Bone marrow (tissue), 2 donors: ENCODE results near the gene TMEM127.
"Not testable (repeated sequence)": the region's sequence is repeated elsewhere in the genome, so short reads cannot be mapped to it uniquely, and the experiment has no call there.

Experiments used
- DNase-seq, 2 donors: peaks; one replicate each; lab custom pipeline; 2025; lab: John Stamatoyannopoulos, UW

Gene TMEM127

DNA sequence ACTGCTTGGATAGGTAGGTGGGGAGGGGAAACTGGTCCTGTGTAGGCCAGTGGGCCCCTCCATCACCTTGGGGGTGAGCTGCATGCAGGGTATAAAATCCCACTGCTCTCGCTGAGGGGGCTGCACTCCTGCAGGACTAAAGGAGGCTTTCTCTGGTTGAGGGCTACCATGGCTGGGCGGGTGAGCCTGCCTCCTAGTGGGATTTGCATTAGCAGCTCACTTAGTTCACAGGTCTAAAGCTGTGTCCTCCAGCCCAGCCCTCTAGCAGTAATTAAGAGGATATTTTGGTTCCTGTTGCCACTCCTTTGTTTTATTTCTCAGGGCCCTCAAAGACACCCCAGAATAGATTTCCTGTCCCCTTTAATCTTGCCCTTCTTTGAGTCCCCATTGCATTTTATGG, 24.6 kb downstream of the TMEM127 start:
- DNase-seq = no peak

GRCh38 chr2:96240341-96241038, 25.3 kb downstream of the TMEM127 start:
- no peak for DNase-seq

GRCh38 chr2:96239745-96240264, 26.0 kb downstream of the TMEM127 start:
- no peak for DNase-seq

DNA sequence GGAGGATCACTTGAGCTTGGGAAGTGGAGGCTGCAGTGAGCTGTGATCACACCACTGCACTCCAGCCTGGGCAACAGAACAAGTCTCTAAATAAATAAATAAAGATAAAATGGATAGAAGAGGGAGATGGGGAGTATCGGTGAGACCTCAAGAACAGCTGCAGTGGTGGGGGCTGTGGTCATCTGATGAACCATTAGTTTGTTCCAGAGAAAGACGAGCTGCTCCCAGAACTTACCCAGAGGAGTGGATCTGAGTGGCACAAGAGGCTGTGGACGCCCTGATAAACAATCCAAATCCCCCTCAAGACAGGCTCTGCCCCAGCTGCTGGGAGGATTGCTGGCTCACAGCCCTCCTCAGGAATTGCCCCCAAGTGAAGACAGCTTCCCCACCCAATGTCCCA, 26.7 kb downstream of the TMEM127 start:
- DNase-seq = no peak

- DNase-seq = no peak
These were observed 27.5 kb downstream of the TMEM127 start for GRCh38 chr2:96238266-96238665.

DNA sequence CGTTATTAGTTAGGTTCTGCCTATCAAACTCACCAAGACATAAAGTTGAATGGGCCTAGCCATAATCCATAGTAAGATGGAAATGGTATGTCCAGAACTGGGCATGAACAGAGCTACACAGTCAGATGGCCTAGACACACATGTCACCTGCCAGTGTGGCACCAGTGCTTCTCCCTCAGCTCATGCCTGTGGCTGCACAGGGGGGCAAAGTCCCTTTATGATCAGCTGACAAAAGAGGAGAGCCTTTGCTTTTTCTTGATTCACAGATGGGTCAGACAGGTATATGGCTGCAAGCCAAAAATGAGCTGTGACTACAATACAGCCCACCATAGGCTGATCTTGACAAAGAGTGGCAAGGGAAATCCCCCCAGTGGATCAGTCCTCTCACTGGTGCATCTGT, 28.9 kb downstream of the TMEM127 start:
- DNase-seq = no peak

DNA sequence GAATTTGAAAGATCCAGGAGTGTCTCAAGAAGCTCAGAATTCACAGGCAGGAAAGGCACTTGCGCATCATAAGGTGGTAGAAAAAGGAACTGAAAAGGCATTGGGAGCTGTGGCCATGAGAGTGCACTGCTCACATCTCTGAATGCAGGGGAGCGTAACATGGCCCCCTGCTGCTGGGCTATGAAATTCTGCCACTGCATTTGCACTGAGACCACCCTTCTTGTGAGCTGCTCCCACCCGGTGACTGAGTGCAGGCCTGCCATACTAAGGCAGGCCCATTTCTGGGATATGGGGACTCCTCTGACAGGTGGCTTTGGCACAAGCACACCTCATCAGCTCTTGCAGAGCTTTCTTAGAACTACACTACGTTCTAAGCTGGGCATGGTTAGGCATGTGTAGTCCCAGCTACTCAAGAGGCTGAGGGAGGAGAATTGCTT, 31.9 kb downstream of the TMEM127 start:
- peak in 1 of 2 donors; percentile 7 for DNase-seq

GRCh38 chr2:96233436-96233835, 32.4 kb downstream of the TMEM127 start:
- DNase-seq = no peak

DNA sequence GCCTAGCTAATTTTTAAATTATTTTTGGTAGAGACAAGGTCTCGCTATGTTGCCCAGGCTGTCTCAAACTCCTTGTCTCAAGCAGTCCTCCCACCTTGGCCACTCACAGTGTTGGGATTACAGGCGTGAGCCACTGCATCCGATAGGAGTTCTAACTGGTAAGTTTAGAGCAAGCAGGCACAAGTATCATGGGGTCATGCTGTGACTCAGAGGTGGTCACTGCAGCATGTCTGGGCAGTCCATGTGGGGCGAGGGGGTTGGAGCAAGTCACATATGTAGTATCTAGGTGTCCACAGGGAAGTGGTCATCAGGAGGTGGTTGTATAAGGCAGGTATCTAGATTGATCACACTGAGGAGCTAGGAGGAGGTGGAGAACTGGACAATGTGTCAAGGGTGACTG, 34.5 kb downstream of the TMEM127 start:
- DNase-seq = no peak

GRCh38 chr2:96225016-96225533, 40.7 kb downstream of the TMEM127 start:
- DNase-seq = peak; percentile 9 to 56

DNA sequence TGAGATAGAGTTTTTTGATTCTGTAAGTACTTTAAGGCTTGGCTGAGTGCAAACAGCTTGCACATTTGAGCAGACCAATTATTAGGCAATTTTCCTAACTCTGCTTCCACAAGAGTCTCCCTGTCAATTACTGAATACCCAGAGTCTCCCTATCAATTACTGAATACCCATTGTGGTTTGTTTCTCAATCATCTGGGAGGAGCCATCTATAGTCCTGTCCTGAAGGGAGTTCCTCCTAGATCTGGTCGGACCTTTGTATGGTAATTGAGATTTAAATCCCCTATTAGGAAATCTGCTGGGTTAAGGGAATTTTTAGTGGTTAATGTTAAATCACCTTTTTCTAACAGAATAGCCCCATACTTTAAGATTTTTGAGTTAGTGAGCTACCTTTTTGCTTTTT, 44.7 kb downstream of the TMEM127 start:
- not testable (repeated sequence) for DNase-seq

GRCh38 chr2:96219959-96220358, 45.8 kb downstream of the TMEM127 start:
- DNase-seq = not testable (repeated sequence)

DNA sequence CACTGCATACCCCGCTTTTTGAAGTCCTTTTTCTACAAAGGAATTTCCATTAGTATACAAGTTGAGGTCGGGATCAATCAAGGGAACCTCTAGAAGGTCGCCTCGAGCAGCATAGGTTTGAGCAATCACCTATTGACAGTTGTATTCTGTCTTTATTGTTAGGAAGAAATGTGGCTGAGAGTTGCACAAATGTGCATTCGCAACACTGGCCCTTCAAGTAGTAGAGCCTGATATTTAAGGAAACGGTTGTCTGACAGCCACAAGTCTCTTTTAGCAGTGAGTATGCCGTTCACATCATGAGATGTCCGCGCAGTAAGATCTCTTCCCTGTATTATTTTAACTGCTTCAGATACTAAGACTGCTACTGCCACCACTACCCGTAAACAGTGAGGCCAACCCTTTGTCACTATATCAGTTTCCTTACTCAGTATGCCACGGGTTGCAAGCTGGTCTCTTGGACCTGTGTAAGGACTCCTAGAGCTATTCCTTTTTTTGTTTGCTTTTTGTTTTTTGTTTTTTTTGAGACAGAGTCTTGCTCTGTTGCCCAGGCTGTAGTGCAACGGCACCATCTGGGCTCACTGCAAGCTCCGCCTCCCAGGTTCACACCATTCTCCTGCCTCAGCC, 47.2 kb downstream of the TMEM127 start:
- DNase-seq = no peak

DNA sequence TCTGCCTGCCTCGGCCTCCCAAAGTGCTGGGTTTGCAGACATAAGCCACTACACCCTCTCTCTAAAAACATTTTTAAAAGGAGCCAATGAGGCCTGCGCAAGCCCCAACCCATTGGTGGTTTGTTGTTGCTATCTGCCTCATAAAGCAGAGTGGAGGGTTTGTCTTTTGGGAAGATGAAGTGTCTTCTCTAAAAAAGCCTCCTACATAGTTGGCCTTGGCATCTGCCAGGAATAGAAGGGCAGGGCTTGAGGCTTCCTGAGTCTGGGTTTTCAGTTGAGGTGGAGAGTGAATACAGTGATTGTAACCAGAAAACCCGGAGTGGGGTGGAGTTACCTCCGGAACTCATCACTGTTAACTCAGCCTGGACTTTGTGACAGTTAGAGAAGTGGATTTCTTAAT, 51.2 kb downstream of the TMEM127 start:
- no peak for DNase-seq

- DNase-seq = no peak
These were observed 52.4 kb downstream of the TMEM127 start for GRCh38 chr2:96213379-96213778.

DNA sequence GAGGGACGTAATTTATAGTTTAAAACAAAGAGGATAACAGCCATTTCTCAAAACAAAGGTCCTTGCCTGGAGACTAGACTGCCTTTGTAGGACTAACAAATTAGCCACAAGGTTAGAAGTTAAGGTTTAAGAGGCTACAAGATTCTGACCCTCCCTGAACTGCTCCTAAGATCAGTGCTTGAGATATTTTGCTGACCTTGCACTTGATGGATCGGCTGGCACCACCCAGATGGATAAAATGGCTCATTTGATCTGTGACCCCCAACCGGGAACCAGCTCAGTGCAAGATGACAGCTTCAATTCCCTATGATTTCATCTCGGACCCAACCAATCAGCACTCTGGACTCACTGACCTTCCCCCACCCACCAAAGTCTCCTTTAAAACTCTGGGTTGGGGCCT, 53.5 kb downstream of the TMEM127 start:
- no peak for DNase-seq

DNA sequence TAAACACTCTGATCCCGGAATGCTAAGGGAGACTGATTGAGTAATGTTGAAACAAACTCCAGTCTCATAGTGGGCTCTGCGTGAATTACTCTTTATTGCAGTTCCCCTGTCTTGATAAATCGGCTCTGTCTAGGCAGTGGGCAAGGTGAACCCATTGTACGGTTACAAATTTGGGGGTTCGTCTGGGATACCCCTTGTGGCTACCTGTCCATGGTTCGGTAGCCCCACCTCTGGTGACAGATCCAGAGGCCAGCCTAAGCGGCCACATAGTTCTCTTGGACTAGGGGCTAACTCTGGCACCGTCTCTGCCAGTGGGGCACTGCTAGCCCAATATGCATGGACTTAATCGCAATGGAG, 56.1 kb downstream of the TMEM127 start:
- DNase-seq = no peak

DNA sequence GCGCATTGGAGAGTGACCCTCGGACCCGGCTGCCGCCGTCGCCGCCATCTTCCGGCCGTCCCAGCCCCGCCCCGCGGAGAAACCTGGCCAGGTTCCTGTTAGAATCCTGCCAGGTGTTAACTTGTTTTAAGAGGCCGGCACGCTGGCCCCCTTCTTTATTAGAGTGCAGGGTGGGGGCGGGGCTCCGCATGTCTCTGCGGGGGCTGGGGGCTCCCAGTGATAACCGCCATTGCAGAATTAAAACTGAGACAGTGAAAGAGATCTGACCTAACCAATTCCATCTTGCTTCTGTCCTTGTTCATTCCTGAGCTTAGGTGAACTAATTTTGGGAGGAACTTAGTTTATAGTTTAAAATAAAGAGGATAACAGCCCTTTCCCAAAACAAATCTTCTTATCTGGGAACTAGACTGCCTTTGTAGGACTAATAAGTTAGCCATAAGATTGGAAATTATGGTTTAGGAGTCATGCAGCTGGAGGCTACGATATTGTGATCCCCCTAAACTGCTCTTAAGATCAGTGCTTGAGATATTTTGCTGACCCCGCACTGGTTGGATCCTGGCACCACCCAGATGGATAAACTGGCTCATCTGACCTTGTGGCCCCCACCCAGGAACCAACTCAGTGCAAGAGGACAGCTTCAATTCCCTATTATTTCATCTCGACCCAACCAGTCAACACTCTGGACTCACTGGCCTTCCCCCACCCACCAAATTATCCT, 56.6 kb downstream of the TMEM127 start:
- DNase-seq = no peak

DNA sequence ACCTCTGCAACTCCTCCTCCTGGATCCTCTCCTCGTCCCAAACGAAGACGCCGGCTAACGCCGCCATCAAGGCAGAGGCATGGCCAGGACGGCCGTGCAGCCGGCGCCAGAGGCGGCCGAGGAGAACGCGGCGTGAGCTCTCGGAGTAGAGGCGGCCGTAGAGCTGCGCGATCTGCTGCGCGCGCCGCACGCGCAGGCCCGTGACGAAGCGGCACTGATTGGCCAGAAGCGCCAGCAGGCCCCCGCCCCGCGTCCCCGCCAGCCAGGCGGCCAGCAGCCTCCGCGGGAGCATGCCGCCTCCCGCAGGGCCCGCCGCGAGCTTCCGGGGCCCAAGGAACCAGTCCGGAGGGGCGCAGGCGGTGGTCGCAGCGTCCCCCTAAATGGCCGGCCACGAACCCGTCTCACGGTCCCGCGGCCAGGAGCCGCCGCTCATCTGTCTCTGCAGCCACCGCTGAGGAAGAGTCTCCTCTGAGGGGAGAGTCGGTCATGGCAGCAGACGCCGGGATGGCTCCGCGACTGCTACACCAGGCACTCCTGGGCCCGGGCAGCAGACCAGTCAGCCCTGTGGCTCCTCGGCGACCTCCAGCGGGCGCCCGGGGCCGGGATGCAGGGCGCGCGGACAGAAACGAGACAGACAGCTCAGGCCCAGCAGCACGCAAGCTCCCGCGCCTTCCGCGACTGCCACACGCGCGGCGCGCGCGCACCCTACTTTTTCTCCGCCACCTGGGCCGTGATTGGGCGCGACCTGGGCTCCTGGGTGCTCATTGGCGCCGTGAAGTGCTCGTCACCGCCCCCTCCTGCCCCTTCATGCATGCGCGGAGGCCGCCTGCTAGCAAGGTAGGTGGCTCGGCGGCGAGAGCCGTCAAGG, 57.4 kb downstream of the TMEM127 start, which contains the start of gene STARD7:
Gene STARD7, minus strand, starts transcription at position 685 of the 868 bp plus-strand sequence. Its CDS starts 393 bp downstream, at position 292.
- DNase-seq = peak; percentile 86 to 97

- no peak for DNase-seq
These were observed 58.0 kb downstream of the TMEM127 start for GRCh38 chr2:96207774-96208142.

GRCh38 chr2:96207073-96207773, 58.6 kb downstream of the TMEM127 start:
- no peak for DNase-seq
